HG03378 (cell line): ENCODE results near the gene SUPT4H1.

Experiments used
- ATAC-seq: cut with Tn5 transposase; IDR thresholded peaks from one replicate; pipeline ENCODE4 v1.9.1; 2021; ENCODE audit warnings: mild to moderate bottlenecking, moderate library complexity; ENCODE audit not compliant: unreplicated experiment

Gene SUPT4H1

GRCh38 chr17:58308985-58309917, 42.8 kb downstream of the SUPT4H1 start:
- no peak for ATAC-seq

- ATAC-seq = no peak
These were observed 43.6 kb downstream of the SUPT4H1 start for GRCh38 chr17:58308173-58308984.

GRCh38 chr17:58307468-58308172, 44.4 kb downstream of the SUPT4H1 start:
- ATAC-seq = no peak

GRCh38 chr17:58306131-58306951, 45.7 kb downstream of the SUPT4H1 start:
- ATAC-seq = no peak

- no peak for ATAC-seq
These were observed 46.4 kb downstream of the SUPT4H1 start for GRCh38 chr17:58305626-58306025.

GRCh38 chr17:58304750-58305486, 47.1 kb downstream of the SUPT4H1 start:
- ATAC-seq = no peak

GRCh38 chr17:58303971-58304749, 47.8 kb downstream of the SUPT4H1 start:
- ATAC-seq = no peak

- ATAC-seq = no peak
These were observed 48.9 kb downstream of the SUPT4H1 start for GRCh38 chr17:58302919-58303585.

- ATAC-seq = no peak
These were observed 49.7 kb downstream of the SUPT4H1 start for GRCh38 chr17:58302171-58302918.

- ATAC-seq = no peak
These were observed 50.4 kb downstream of the SUPT4H1 start for GRCh38 chr17:58301504-58302150.

GRCh38 chr17:58300336-58300735, 51.7 kb downstream of the SUPT4H1 start:
- no peak for ATAC-seq
